ENCODE data around the gene SLC10A1. TPM values are rescaled to one million over a fixed set of nuclear protein-coding genes. Genes with fewer than 3 reads are reported as not detected.

SLC10A1 gene
- total and polyA plus RNA-seq, 2 of the 8 experiments (the other 6 are each of a cell fraction or from before 2014, with no cell fraction given): not detected

DNA sequence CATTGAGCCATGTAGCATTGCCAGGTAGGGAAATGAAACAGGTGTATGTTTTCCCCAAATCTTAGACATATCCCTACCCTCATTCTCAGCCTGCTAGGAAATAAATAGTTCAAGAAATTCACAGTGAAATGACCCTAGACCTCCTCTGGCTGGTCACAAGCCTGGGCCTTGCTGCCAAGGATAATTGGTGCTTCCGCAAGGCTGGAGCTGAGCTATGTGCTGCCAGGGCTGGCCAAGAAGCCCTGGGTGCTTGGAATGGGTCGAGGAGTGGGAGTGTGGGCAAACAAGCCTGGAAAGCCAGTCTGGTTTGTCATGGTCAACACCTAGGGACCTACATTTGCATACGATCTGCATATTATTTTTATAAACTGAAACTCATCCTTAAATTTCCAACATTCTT, 31.3 kb upstream of the SLC10A1 start (continued):
- TF ChIP-seq, protein P1, sequence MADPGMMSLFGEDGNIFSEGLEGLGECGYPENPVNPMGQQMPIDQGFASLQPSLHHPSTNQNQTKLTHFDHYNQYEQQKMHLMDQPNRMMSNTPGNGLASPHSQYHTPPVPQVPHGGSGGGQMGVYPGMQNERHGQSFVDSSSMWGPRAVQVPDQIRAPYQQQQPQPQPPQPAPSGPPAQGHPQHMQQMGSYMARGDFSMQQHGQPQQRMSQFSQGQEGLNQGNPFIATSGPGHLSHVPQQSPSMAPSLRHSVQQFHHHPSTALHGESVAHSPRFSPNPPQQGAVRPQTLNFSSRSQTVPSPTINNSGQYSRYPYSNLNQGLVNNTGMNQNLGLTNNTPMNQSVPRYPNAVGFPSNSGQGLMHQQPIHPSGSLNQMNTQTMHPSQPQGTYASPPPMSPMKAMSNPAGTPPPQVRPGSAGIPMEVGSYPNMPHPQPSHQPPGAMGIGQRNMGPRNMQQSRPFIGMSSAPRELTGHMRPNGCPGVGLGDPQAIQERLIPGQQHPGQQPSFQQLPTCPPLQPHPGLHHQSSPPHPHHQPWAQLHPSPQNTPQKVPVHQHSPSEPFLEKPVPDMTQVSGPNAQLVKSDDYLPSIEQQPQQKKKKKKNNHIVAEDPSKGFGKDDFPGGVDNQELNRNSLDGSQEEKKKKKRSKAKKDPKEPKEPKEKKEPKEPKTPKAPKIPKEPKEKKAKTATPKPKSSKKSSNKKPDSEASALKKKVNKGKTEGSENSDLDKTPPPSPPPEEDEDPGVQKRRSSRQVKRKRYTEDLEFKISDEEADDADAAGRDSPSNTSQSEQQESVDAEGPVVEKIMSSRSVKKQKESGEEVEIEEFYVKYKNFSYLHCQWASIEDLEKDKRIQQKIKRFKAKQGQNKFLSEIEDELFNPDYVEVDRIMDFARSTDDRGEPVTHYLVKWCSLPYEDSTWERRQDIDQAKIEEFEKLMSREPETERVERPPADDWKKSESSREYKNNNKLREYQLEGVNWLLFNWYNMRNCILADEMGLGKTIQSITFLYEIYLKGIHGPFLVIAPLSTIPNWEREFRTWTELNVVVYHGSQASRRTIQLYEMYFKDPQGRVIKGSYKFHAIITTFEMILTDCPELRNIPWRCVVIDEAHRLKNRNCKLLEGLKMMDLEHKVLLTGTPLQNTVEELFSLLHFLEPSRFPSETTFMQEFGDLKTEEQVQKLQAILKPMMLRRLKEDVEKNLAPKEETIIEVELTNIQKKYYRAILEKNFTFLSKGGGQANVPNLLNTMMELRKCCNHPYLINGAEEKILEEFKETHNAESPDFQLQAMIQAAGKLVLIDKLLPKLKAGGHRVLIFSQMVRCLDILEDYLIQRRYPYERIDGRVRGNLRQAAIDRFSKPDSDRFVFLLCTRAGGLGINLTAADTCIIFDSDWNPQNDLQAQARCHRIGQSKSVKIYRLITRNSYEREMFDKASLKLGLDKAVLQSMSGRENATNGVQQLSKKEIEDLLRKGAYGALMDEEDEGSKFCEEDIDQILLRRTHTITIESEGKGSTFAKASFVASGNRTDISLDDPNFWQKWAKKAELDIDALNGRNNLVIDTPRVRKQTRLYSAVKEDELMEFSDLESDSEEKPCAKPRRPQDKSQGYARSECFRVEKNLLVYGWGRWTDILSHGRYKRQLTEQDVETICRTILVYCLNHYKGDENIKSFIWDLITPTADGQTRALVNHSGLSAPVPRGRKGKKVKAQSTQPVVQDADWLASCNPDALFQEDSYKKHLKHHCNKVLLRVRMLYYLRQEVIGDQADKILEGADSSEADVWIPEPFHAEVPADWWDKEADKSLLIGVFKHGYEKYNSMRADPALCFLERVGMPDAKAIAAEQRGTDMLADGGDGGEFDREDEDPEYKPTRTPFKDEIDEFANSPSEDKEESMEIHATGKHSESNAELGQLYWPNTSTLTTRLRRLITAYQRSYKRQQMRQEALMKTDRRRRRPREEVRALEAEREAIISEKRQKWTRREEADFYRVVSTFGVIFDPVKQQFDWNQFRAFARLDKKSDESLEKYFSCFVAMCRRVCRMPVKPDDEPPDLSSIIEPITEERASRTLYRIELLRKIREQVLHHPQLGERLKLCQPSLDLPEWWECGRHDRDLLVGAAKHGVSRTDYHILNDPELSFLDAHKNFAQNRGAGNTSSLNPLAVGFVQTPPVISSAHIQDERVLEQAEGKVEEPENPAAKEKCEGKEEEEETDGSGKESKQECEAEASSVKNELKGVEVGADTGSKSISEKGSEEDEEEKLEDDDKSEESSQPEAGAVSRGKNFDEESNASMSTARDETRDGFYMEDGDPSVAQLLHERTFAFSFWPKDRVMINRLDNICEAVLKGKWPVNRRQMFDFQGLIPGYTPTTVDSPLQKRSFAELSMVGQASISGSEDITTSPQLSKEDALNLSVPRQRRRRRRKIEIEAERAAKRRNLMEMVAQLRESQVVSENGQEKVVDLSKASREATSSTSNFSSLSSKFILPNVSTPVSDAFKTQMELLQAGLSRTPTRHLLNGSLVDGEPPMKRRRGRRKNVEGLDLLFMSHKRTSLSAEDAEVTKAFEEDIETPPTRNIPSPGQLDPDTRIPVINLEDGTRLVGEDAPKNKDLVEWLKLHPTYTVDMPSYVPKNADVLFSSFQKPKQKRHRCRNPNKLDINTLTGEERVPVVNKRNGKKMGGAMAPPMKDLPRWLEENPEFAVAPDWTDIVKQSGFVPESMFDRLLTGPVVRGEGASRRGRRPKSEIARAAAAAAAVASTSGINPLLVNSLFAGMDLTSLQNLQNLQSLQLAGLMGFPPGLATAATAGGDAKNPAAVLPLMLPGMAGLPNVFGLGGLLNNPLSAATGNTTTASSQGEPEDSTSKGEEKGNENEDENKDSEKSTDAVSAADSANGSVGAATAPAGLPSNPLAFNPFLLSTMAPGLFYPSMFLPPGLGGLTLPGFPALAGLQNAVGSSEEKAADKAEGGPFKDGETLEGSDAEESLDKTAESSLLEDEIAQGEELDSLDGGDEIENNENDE (IDR thresholded peaks at IDR 0.05; ENCODE audit: insufficient replicate concordance, low read length): no peak
- TF ChIP-seq KDM1A (IDR thresholded peaks at IDR 0.05; ENCODE audit: borderline replicate concordance, low read length) (no peak), BRCA1 (IDR thresholded peaks at IDR 0.05; ENCODE audit: low read depth, low read length) (no peak), POLR2A (IDR thresholded peaks at IDR 0.05; ENCODE audit: control extremely low read depth in 1 of 2, low read depth in 2 of 2, low read length in 2 of 2) (no peak), PHF8 (conservative IDR thresholded peaks at IDR 0.05; ENCODE audit: low read depth, low read length) (no peak)
- TF ChIP-seq, protein P2, sequence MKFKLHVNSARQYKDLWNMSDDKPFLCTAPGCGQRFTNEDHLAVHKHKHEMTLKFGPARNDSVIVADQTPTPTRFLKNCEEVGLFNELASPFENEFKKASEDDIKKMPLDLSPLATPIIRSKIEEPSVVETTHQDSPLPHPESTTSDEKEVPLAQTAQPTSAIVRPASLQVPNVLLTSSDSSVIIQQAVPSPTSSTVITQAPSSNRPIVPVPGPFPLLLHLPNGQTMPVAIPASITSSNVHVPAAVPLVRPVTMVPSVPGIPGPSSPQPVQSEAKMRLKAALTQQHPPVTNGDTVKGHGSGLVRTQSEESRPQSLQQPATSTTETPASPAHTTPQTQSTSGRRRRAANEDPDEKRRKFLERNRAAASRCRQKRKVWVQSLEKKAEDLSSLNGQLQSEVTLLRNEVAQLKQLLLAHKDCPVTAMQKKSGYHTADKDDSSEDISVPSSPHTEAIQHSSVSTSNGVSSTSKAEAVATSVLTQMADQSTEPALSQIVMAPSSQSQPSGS (IDR thresholded peaks at IDR 0.05; ENCODE audit: low read length): no peak

Measured in H1 (cell line).